Immature natural killer cell (primary cell): ENCODE measurements around the gene MEA1. TPM values are rescaled to one million over a fixed set of nuclear protein-coding genes. Genes with fewer than 3 reads are reported as not detected.

Experiments
- DNase-seq, 3 donors: peaks; one replicate each; pipeline ENCODE4 v3.0.0; 2022; ENCODE audit warnings: mixed read lengths in 1 of 3
- H3K27ac Mint-ChIP-seq, 6 donors: one replicate each; pipeline ENCODE4 v1.8.0; 2020; ENCODE audit warnings: mixed read lengths in 6 of 6, mild to moderate bottlenecking in 5 of 6, inconsistent platforms in 4 of 6, moderate library complexity in 3 of 6
- H3K27me3 Mint-ChIP-seq, 3 donors: one replicate each; pipeline ENCODE4 v1.8.0; 2020 to 2021; ENCODE audit warnings: low read depth in 3 of 3, mild to moderate bottlenecking in 3 of 3, mixed read lengths in 3 of 3, moderate library complexity in 3 of 3, inconsistent platforms in 1 of 3
- H3K36me3 Mint-ChIP-seq, 3 donors: one replicate each; pipeline ENCODE4 v1.8.0; 2020; ENCODE audit warnings: mixed read lengths in 3 of 3, inconsistent platforms in 2 of 3, mild to moderate bottlenecking in 2 of 3
- H3K4me1 Mint-ChIP-seq, 2 donors: one replicate each; pipeline ENCODE4 v1.8.0; 2020; ENCODE audit warnings: inconsistent platforms in 2 of 2, mild to moderate bottlenecking in 2 of 2, mixed read lengths in 2 of 2, moderate library complexity in 1 of 2
- H3K4me3 Mint-ChIP-seq, 5 donors: one replicate each; pipeline ENCODE4 v1.8.0; 2020; ENCODE audit warnings: mild to moderate bottlenecking in 5 of 5, mixed read lengths in 5 of 5, inconsistent platforms in 3 of 5, moderate library complexity in 3 of 5
- H3K9me3 Mint-ChIP-seq, 6 donors: one replicate each; pipeline ENCODE4 v1.8.0; 2020; ENCODE audit warnings: mild to moderate bottlenecking in 6 of 6, mixed read lengths in 6 of 6, inconsistent platforms in 4 of 6, moderate library complexity in 3 of 6
- polyA plus RNA-seq, 3 donors: library from polyadenylated mRNA; unstranded; fragments of 300-500 nt; fragmentation: Illumina TruSeq; gene quantifications; one replicate each; pipeline ENCODE4 v1.2.3, GENCODE V29; 2021

MEA1 gene
- polyA plus RNA-seq, 3 donors from 2014 or later, result 92.4 to 157 (median 97.6) TPM

DNA sequence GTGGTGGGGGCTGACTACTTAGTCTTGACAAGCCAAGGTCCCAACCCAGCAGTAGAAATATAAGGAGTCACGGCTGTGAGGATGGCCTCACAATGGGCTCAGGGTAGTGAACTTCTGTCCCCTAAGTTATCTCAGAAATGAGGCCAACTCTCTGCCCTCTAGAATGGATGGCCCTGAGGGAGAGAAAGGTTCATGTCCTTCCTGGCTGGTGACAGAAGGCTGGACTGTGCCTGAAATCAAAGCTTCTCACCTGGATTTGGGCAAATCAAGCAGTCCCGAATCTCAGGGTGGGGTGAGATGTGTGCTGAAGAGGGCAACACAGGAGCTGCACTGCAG is 20.4 kb upstream of the MEA1 start:
- H3K4me3 Mint-ChIP-seq, result no peak overlapping the region

DNA sequence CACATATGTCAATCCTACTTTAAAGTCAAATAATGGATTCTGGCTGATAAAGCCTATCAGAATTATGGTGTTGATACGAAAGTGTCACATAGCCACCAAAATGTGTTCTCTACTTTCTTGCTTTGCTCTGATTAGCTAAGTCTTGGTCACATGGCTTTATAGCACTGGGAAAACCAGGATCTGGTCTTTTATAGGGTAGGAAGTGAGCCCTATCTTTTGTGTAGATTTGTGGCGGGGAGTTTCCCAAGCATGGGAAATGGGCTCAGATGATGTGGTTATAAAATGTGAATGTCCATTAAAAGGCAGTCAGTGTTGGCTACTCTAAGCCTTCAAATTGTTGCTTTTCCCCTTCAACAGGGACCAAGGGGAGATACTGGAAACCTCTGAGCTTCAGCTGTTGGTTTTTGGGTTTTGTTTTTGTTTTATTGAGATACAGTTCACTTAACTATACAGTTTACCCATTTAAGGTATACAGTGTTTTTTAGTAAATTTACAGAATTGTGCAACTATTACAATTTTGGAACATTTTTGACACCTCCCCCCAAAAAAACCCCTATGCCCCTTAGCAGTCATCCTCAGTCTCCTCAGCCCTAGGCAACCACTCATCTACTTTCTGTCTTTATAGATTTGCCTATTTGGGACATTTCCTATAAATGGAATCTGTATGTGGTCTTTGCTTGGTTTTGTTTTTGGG is 19.9 kb upstream of the MEA1 start:
- Mint-ChIP-seq H3K27ac (peak overlapping the region in 5 of 6 donors; percentile 5 to 78 (median 32)), H3K27me3 (peaks cover 0 to under 1% (median 0%) of the 10 kb centered on the region in 3 donors), H3K9me3 (no peaks in the 10 kb centered on the region), H3K36me3 (peaks cover 5 to 13% (median 11%) of the 10 kb centered on the region in 3 donors), H3K4me1 (no peaks in the 10 kb centered on the region), H3K4me3 (no peak overlapping the region)
- DNase-seq, result no peak

More for the DNA sequence above, 20.4 kb upstream of the MEA1 start:
- Mint-ChIP-seq H3K27ac (peak overlapping the region in 1 of 6 donors; percentile 50), H3K27me3 (peaks cover 0 to 2% (median 0%) of the 10 kb centered on the region in 3 donors), H3K9me3 (no peaks in the 10 kb centered on the region), H3K36me3 (peaks cover 5 to 13% (median 12%) of the 10 kb centered on the region in 3 donors), H3K4me1 (no peaks in the 10 kb centered on the region)
- DNase-seq, result no peak

DNA sequence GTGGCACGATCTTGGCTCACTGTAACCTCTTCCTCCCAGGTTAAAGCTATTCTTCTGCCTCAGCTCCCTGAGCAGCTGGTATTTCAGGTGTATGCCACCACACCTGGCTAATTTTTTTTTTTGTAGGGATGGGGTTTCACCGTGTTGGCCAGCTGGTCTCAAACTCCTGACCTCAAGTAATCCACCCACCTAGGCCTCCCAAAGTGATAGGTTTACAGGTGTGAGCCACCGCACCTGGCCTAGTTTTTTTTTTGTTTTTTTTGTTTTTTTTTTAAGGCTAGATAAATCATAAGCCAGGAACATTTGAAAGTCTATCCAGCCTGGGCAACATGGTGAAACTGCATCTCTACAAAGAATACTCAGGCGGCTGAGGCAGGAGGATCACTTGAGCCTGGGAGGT is 18.6 kb upstream of the MEA1 start:
- no peaks in the 10 kb centered on the region for H3K9me3 Mint-ChIP-seq

DNA sequence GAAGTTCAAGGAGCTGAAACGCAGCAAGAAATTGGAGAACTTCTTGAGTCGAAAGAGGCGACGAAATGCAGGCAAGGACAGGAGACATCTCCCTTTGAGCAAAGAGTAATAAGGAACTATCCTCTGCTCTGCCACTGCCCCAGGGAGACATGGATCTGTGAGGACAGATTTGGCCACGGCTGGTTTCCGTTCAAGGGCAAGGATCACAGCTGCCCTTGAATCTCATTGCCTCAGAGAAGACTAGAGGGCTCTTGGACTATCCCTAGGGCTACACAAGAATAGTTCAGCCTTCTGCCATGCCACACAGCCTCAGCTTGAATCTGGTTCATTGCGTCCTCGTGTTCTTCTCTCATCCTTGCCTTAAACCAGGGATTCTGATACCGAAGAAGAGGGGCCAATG is 15.4 kb upstream of the MEA1 start:
- DNase-seq, result no peak
- peaks cover 8 to 9% of the 10 kb centered on the region in 2 donors for H3K4me1 Mint-ChIP-seq
- no peaks in the 10 kb centered on the region for H3K27me3 Mint-ChIP-seq
- H3K36me3 Mint-ChIP-seq, result peaks cover 23 to 33% (median 25%) of the 10 kb centered on the region in 3 donors
- H3K4me3 Mint-ChIP-seq, result no peak overlapping the region
- no peak overlapping the region for H3K27ac Mint-ChIP-seq
- H3K9me3 Mint-ChIP-seq, result no peaks in the 10 kb centered on the region

More for the DNA sequence above, 18.6 kb upstream of the MEA1 start:
- no peak overlapping the region for H3K27ac Mint-ChIP-seq
- no peaks in the 10 kb centered on the region for H3K27me3 Mint-ChIP-seq
- no peak for DNase-seq
- H3K4me3 Mint-ChIP-seq, result no peak overlapping the region
- H3K4me1 Mint-ChIP-seq, result peaks cover 0 to 3% of the 10 kb centered on the region in 2 donors
- H3K36me3 Mint-ChIP-seq, result peaks cover 11 to 18% (median 12%) of the 10 kb centered on the region in 3 donors

DNA sequence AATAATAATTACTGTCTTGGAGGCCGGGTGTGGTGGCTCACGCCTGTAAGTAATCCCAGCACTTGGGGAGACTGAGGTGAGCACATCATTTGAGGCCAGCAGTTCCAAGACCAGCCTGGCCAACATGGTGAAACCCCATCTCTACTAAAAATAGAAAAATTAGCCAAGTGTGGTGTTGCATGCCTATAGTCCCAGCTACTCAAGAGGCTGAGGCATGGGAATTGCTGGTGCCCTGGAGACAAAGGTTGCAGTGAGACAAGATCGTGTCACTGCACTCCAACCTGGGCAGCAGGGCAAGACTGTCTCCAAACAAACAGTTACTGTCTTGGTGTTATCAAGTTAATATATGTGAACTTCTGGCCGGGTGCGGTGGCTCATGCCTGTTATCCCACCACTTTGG is 12.6 kb upstream of the MEA1 start:
- no peaks in the 10 kb centered on the region for H3K9me3 Mint-ChIP-seq
- H3K4me1 Mint-ChIP-seq, result peaks cover 21% of the 10 kb centered on the region in 2 donors
- H3K4me3 Mint-ChIP-seq, result no peak overlapping the region
- no peak for DNase-seq
- peaks cover 21 to 27% (median 27%) of the 10 kb centered on the region in 3 donors for H3K36me3 Mint-ChIP-seq
- H3K27me3 Mint-ChIP-seq, result no peaks in the 10 kb centered on the region
- peak overlapping the region in 1 of 6 donors; percentile 17 for H3K27ac Mint-ChIP-seq

DNA sequence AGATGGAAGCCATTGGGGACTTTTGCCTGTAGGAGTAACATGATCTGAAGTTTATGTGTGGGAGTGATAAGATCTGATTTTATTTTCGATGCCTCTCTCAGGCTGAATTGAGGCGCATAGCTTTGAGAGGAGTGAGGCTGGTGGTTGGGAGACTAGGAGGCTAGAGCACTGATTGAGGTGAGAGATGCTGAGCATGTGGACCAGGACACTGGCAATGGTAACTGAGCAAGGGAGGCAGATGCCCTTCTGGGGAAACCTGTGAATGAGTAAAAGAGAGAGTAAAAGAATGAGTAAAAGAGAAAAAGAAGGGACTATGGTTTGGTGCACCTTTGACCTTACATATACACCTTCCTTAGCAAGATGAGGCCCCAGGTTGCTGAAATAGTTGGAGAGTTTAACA is 10.7 kb upstream of the MEA1 start:
- H3K36me3 Mint-ChIP-seq, result peaks cover 21 to 27% (median 22%) of the 10 kb centered on the region in 3 donors
- no peaks in the 10 kb centered on the region for H3K9me3 Mint-ChIP-seq
- no peaks in the 10 kb centered on the region for H3K27me3 Mint-ChIP-seq
- peak overlapping the region in 3 of 5 donors; percentile 11 to 44 (median 25) for H3K4me3 Mint-ChIP-seq
- peak overlapping the region in 5 of 6 donors; percentile 5 to 77 (median 53) for H3K27ac Mint-ChIP-seq
- DNase-seq, result no peak
- H3K4me1 Mint-ChIP-seq, result peaks cover 21 to 29% of the 10 kb centered on the region in 2 donors

DNA sequence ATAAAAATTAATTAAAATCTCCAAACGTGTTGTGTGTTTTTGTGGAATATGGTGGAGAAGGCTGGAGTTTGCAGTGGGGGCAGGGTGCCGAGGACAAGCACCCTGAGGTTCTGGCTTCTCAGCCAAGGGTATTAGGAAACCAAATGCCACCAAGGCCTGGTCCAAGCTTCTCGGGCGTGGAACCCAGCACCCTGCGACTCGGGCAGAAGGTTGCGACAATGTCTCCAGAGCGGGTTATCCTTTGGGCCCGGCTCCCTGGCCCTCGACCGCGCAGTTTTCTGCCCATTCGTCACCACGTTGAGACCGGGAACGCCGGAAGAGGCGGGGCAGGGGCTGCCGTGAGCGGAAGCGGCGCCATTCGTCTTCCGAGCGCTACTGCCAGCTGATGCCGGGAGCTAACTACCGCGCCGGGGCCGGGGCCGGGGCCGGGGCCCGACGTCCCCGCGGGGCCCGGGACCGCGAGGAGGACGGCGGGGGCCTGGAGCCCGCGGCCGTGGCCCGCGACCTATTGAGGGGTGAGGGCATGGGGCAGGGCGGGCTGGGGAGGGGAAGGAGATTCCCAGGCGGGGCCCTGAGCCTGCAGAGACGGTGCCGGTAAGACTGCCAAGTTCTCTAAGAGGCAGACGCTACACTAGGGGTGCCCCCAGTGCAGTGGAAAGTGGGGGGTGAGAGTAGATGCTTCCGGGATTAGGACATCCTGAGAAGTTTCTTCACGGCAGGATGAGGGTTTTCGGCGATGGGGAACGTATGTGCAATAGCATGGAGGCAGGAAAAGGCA is 7.7 kb upstream of the MEA1 start, which contains the start of gene RRP36:
TSS of gene RRP36 (plus strand) at position 354 of the 778 bp plus-strand sequence. CDS start at position 386, 32 bp downstream.
- Mint-ChIP-seq H3K4me3 (peak within 1 kb of the TSS; percentile 97 to 100 (median 99)), H3K36me3 (peaks cover 11 to 31% (median 16%) of the 10 kb centered on the region in 3 donors), H3K27me3 (no peaks in the 10 kb centered on the region), H3K27ac (peak within 1 kb of the TSS; percentile 88 to 99 (median 92)), H3K4me1 (peaks cover 32 to 35% of the 10 kb centered on the region in 2 donors), H3K9me3 (no peaks in the 10 kb centered on the region)
- DNase-seq, result peak; percentile 58 to 62 (median 61)

DNA sequence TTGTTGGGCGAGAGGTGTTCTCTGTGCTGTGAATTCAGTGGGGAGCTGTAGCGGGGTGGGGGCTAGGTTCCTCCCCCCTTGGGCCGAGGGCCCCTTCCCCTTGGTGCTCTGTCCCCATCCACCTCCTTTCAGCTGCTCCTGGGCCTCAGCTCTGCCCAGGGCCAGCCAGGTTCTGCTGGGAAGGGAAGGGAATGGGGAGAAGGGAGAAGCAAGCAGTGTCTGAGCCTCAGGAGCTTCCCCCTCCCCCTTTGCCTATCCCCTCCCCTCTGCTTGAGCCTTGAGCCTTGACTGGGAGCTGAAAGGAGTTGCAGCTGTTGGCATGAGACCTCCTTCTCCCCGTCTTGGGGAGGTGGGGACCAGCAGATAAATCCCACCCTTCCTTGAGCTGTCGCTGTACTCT is 7.1 kb upstream of the MEA1 start:
- H3K4me1 Mint-ChIP-seq, result peaks cover 38 to 39% of the 10 kb centered on the region in 2 donors
- peaks cover 8 to 28% (median 13%) of the 10 kb centered on the region in 3 donors for H3K36me3 Mint-ChIP-seq
- H3K27me3 Mint-ChIP-seq, result peaks cover 0 to 2% (median 0%) of the 10 kb centered on the region in 3 donors

DNA sequence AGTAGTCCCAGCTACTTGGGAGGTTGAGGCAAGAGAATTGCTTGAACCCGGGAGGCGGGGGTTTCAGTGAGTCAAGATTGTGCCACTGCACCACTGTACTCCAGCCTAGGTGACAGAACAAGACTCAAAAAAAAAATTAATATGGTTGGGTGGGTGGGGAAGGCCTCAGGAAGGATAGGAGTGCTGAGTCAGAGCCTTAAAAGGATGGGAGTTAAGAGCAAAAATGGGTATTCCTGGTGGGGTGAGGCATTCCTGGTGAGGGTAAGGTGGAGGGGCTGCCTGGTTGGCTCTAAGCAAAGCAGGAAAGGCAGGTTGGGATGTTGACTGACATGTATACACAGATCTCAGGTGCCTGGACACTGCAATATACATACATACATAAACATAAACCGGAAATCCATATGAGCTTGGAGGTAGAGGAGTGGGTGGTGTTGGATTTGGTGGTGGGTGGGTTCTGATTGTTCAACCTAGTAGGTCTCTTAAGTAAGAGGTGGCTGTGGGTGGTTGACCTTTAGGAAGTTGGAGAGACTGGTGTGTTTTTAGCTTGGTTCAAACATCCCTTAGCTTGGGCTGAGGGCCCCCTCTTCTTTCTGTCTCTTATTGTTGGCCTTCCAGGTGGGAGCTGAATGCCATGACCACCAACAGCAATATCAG is 6.4 kb upstream of the MEA1 start:
- peak overlapping the region; percentile 58 to 99 (median 74) for H3K4me3 Mint-ChIP-seq
- H3K27me3 Mint-ChIP-seq, result peaks cover 0 to 2% (median 0%) of the 10 kb centered on the region in 3 donors
- peaks cover 41 to 42% of the 10 kb centered on the region in 2 donors for H3K4me1 Mint-ChIP-seq
- H3K27ac Mint-ChIP-seq, result peak overlapping the region in 5 of 6 donors; percentile 30 to 80 (median 69)
- DNase-seq, result no peak
- H3K36me3 Mint-ChIP-seq, result peaks cover 6 to 27% (median 11%) of the 10 kb centered on the region in 3 donors
- H3K9me3 Mint-ChIP-seq, result no peaks in the 10 kb centered on the region

More for the DNA sequence above, 7.1 kb upstream of the MEA1 start:
- H3K9me3 Mint-ChIP-seq, result no peaks in the 10 kb centered on the region
- DNase-seq, result no peak
- peak overlapping the region; percentile 82 to 99 (median 97) for H3K4me3 Mint-ChIP-seq
- H3K27ac Mint-ChIP-seq, result peak overlapping the region; percentile 69 to 88 (median 82)

DNA sequence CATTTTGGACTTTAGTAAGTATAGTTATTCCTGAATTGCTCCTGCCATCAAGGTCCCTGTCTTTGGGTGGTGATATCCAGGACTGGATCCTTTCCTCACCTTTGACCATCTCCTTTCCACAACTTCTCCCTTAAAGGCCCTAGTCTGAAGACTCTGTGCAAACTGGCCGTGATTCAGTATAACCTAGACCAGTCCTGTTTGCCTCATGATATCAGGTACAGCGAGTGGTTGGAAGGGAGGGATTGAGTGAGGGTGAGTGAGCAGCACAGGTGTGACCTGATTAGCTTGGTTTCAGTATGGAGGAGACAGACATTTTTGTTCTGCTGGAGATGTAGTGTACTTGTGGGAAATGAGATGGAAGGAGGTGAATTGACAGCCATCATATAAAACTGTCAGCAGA is 5.4 kb upstream of the MEA1 start:
- H3K36me3 Mint-ChIP-seq, result peaks cover 2 to 17% (median 6%) of the 10 kb centered on the region in 3 donors
- DNase-seq, result no peak
- peak overlapping the region in 2 of 5 donors; percentile 56 to 57 for H3K4me3 Mint-ChIP-seq
- H3K27ac Mint-ChIP-seq, result no peak overlapping the region
- peaks cover 42 to 46% of the 10 kb centered on the region in 2 donors for H3K4me1 Mint-ChIP-seq
- H3K27me3 Mint-ChIP-seq, result peaks cover 0 to 2% (median 0%) of the 10 kb centered on the region in 3 donors
- no peaks in the 10 kb centered on the region for H3K9me3 Mint-ChIP-seq

DNA sequence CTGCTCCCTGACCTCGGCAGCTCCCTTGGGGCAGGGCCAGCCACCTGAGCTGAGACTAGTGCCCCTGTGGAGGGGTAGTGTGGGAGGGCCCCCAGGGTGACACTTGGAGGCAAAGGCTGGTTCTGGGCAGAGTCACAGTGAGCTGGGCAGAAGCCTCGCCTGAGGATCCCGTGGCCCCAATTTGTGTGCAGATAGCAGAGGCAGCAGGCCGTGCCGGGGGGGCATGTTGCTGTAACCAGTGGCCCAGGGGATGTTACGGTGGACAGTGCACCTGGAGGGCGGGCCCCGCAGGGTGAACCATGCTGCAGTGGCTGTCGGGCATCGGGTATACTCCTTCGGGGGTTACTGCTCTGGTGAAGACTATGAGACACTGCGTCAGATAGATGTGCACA is 3.2 kb upstream of the MEA1 start:
- no peak for DNase-seq
- no peaks in the 10 kb centered on the region for H3K9me3 Mint-ChIP-seq
- H3K27ac Mint-ChIP-seq, result no peak overlapping the region
- H3K36me3 Mint-ChIP-seq, result peaks cover 0 to 16% (median 4%) of the 10 kb centered on the region in 3 donors
- H3K27me3 Mint-ChIP-seq, result peaks cover 0 to 7% (median 4%) of the 10 kb centered on the region in 3 donors
- H3K4me1 Mint-ChIP-seq, result peaks cover 56 to 57% of the 10 kb centered on the region in 2 donors
- H3K4me3 Mint-ChIP-seq, result no peak overlapping the region

DNA sequence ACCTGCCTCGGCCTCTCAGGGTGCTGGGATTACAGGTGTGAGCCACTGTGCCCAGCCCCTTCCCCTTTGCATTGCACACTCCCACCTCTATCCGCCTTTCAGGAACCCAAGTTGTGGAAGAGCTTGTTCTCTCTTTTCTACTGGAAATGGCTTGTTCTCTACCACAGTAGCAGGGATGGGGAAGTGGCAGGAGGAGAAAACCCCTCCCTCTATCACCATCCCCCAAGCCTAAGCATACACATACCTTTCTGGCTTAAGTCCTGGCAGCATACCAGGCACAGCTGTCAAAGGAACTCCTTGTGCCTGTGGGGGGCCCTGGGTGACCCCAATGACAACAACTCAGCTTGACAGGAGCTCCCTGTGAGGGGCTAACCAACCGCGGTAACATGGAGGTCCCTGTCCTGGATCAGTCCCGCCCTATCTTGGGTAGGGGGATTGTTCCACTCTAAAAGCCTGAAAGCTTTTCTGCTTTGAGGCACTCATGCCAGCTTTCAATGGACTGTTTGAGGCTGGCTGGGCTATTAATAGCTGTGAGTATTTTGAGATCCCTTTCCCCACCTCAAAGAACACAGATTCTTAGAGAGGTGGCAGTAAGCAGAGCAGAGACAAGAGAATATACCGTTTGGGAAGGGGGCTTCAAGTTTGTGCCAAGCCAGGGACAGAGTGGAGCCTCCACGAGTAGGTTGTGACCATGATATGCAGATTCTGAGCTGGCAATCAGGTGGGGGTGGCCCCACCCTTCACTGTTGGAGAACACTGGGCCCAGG is 2.6 kb upstream of the MEA1 start:
- Mint-ChIP-seq H3K4me1 (peaks cover 54 to 58% of the 10 kb centered on the region in 2 donors), H3K27ac (peak overlapping the region in 3 of 6 donors; percentile 39 to 65 (median 62)), H3K27me3 (peaks cover 0 to 7% (median 4%) of the 10 kb centered on the region in 3 donors), H3K9me3 (no peaks in the 10 kb centered on the region), H3K4me3 (peak overlapping the region; percentile 32 to 69 (median 46)), H3K36me3 (peaks cover 0 to 16% (median 4%) of the 10 kb centered on the region in 3 donors)
- no peak for DNase-seq
